Fibroblast of skin of right quadriceps (primary cell): ENCODE results near the gene ADPRS.

ENCODE experiments used
- DNase-seq: peaks from one replicate; pipeline ENCODE4 v3.0.0-alpha.2; 2013

The ADPRS gene

GRCh38 chr1:36087233-36088123 lies 1.2 kb upstream of the ADPRS start:
- DNase-seq: no peak

- no peak for DNase-seq
These were observed 471 bp upstream of the ADPRS start for GRCh38 chr1:36088265-36088576.

GRCh38 chr1:36089393-36090121 lies 865 bp downstream of the ADPRS start:
- DNase-seq: peak; percentile 34

GRCh38 chr1:36091141-36091540 lies 2.4 kb downstream of the ADPRS start:
- no peak for DNase-seq

- no peak for DNase-seq
These were observed 3.0 kb downstream of the ADPRS start for GRCh38 chr1:36091698-36092097.

DNA sequence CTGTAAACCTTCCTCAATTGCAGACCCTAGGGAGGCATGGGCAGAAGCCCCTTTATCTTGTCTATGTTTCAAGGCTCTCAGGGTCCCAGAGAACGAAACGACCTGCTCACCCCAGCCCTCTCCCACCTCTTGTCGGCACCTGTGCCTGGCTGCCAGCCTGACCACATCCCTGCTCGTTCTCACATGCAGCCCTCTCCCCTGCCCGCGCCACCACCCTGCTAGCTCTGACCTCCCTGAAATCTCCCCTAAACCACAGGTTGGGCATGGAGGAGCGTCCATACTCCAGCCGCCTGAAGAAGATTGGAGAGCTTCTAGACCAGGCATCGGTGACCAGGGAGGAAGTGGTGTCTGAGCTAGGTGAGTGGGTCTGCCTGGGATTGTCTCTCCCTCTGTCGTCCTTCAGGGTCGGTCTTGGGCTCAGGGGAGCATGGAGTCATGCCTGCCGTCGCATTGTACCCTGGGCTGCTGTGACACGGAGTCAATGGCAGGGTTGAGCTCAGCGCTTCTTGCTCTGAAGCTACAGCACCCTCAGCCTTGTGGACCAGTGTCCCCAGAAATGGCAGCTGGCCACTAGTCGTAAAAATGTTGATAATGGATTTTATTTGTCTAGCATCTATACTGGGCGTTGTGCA lies 3.6 kb downstream of the ADPRS start:
- DNase-seq: no peak

DNA sequence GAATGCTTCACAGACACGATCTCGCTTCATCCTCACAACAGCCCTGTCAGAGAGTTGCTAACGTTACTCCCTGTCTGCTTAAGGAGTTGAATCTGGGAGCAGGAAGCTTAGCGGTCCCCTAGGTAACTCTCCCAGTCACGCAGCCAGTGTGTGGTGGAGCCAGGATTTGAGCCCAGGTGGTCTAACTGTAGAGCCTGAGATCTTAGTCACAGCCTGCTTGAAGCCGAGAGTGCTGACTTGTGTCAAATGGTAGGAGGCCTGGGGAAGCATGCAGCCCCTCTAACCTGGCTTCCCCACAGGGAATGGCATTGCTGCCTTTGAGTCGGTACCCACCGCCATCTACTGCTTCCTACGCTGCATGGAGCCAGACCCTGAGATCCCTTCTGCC lies 4.1 kb downstream of the ADPRS start:
- no peak for DNase-seq

DNA sequence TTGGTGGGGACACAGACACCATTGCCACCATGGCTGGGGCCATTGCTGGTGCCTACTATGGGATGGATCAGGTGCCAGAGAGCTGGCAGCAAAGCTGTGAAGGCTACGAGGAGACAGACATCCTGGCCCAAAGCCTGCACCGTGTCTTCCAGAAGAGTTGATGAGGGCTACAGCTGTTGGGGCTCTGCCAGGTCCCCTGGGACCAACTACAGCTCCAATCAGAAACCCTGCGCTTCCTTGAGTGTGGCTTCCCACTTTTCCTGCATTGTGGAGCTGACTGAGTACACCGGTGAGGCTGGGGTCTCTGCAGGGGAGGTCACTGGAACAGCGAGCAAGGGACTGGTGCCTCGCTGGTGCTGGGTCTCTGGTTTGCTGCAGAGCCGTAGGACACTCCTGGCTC lies 4.5 kb downstream of the ADPRS start:
- no peak for DNase-seq

GRCh38 chr1:36093929-36094328 lies 5.2 kb downstream of the ADPRS start:
- no peak for DNase-seq

DNA sequence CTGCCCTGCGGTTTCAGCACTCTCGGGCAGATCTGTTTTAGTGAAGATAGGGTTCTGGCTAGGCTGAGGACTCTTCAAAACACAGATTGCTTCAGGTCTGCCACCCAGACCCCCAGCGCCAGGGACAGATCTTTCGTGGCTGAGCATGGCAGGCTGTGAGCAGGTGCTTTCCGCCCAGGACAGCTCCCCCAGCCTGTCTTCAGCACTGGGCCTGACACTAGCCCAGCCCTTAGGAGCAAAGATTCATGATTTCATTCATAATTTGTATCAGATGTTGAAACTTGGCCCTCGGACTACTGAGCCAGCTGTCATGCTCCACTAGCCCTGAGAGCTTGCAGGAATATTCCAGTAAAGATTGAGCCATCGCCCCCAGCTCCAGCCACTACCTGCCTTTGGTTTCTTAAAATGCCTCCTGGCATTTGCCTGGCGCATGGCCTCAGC lies 5.9 kb downstream of the ADPRS start:
- DNase-seq: no peak

GRCh38 chr1:36095760-36096405 lies 7.2 kb downstream of the ADPRS start:
- no peak for DNase-seq

- no peak for DNase-seq
These were observed 8.1 kb downstream of the ADPRS start for GRCh38 chr1:36096500-36097432.

- no peak for DNase-seq
These were observed 9.2 kb downstream of the ADPRS start for GRCh38 chr1:36097693-36098585.

DNA sequence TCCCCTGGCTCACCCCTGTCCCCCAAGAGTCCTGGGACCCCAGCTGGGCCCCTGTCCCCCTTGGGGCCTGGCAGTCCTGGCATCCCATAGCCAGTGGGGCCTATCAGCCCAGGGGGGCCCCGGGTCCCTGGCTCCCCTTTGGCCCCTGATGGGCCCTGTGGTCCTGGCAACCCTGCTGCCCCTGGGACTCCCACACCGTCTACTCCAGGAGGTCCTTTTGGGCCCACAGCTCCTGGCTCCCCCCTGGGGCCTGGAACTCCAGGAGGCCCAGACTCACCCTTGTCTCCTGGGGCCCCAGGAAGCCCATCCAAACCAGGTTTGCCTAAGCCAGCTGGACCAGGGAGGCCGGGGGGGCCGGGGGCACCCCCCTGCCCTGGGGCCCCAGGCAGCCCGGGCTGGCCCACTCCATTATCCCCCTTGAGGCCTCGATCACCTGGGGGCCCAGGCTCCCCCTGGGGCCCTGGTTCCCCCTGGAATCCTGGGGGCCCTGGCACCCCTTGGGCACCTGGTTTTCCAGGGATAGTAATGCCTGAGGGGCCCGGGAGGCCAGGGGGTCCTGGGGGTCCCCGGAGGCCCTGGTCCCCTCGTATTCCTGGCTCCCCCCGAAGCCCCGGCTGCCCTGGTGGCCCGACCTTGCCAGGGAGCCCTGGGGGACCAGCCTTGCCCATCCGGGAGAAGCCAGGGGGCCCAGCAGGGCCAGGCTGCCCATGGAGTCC lies 10.1 kb downstream of the ADPRS start:
- DNase-seq: no peak

DNA sequence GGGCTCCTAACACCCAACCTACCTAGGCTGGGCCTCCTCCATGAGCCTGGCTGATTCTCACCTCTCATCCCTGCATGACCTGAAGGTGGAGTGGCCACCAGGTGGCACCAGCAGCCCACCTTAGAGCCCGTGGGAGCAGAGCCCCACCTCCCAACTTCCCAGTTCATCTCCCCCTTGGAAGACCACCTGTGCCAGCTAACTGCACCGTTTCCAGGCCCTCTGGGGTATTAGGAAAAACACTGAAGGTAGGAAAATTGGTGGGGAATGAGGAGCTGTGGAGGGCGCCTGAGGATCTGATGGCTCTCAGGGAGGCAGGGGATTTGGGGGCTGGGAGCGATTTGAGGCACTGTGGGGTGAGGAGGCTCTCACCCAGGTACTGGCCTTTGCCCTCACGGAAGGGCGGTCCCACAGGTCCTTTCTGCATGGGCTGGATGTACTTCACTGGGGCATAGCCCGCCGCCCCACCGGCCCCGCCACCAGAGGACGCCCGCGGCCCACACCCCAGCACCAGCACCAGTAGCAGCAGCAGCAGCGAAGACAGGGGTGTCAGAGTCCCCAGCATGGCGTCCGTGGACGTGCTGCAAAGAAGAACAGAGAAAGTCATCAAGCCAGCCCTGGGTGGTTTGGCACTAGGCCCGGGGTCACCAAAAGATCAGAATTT lies 11.1 kb downstream of the ADPRS start:
- peak; percentile 71 for DNase-seq

- no peak for DNase-seq
These were observed 11.7 kb downstream of the ADPRS start for GRCh38 chr1:36100376-36100775.

DNA sequence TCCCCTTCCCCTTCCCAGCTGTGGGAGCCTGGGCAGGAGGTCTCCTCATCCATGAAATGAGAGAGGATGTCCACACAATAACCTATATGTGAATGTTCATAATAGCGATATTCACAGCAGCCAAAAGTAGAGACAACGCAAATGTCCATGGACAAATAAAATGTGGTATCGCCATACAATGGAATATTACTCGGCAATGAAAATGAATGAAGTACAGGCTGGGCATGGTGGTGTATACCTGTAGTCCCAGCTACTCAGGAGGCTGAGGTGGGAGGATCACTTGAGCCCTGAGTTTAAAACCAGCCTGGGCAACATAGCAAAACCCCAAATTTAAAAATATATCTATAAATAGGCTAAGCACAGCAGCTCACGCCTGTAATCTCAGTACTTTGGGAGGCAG lies 12.9 kb downstream of the ADPRS start:
- DNase-seq: no peak

- no peak for DNase-seq
These were observed 17.6 kb downstream of the ADPRS start for GRCh38 chr1:36106269-36106668.

- DNase-seq: no peak
These were observed 18.7 kb downstream of the ADPRS start for GRCh38 chr1:36107394-36107793.

DNA sequence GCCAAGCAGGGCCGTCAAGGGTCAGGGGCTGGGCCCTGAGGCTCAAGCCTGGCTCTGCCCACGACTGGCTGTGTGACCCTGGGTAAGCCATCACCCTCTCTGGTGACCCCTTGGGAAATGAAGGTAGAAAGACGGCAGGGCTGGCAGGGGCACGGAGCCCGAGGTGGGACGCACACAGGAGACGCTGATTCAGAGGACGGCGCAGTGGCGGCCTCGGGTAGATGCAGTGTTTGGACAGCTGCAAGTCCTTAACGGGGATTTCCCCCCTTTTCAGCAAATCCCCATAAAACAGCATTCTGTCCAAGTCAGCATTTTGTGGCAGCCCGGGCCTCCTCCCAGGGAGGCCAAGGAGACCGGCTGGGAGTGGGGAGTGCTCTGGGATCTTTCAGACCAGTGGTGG lies 19.6 kb downstream of the ADPRS start:
- DNase-seq: peak; percentile 79
